ENCODE measurements around the gene RALGPS2. TPM values are rescaled to one million over a fixed set of nuclear protein-coding genes. Genes with fewer than 3 reads are reported as not detected.

RALGPS2 gene
- total RNA-seq, 1 donor from 2014 or later = 47.8 TPM

GRCh38 chr1:178684111-178684510 is 40.9 kb upstream of the RALGPS2 start:
- TF ChIP-seq, protein P1, sequence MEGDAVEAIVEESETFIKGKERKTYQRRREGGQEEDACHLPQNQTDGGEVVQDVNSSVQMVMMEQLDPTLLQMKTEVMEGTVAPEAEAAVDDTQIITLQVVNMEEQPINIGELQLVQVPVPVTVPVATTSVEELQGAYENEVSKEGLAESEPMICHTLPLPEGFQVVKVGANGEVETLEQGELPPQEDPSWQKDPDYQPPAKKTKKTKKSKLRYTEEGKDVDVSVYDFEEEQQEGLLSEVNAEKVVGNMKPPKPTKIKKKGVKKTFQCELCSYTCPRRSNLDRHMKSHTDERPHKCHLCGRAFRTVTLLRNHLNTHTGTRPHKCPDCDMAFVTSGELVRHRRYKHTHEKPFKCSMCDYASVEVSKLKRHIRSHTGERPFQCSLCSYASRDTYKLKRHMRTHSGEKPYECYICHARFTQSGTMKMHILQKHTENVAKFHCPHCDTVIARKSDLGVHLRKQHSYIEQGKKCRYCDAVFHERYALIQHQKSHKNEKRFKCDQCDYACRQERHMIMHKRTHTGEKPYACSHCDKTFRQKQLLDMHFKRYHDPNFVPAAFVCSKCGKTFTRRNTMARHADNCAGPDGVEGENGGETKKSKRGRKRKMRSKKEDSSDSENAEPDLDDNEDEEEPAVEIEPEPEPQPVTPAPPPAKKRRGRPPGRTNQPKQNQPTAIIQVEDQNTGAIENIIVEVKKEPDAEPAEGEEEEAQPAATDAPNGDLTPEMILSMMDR (conservative IDR thresholded peaks at IDR 0.05) = no peak
- Mint-ChIP-seq H3K27ac (no peak overlapping the region), H3K4me3 (no peak overlapping the region), H3K9me3 (no peaks in the 10 kb centered on the region), H3K4me1 (ENCODE audit: unreplicated experiment) (peaks cover 11% of the 10 kb centered on the region), H3K27me3 (no peaks in the 10 kb centered on the region), H3K36me3 (no peaks in the 10 kb centered on the region)
- no peak for DNase-seq (ENCODE audit: extremely low spot score, unreplicated experiment)

- DNase-seq (ENCODE audit: extremely low spot score, unreplicated experiment) = no peak
- Mint-ChIP-seq H3K9me3 (no peaks in the 10 kb centered on the region), H3K4me1 (ENCODE audit: unreplicated experiment) (peaks cover 11% of the 10 kb centered on the region), H3K36me3 (no peaks in the 10 kb centered on the region), H3K27me3 (no peaks in the 10 kb centered on the region), H3K4me3 (no peak overlapping the region), H3K27ac (peak overlapping the region; percentile 32)
- TF ChIP-seq, protein P1 (conservative IDR thresholded peaks at IDR 0.05) = no peak
These were observed 40.5 kb upstream of the RALGPS2 start for GRCh38 chr1:178684542-178685000.

- Mint-ChIP-seq H3K27me3 (no peaks in the 10 kb centered on the region), H3K4me1 (ENCODE audit: unreplicated experiment) (peaks cover 16% of the 10 kb centered on the region), H3K4me3 (no peak overlapping the region), H3K9me3 (no peaks in the 10 kb centered on the region), H3K36me3 (no peaks in the 10 kb centered on the region), H3K27ac (no peak overlapping the region)
- no peak for DNase-seq (ENCODE audit: extremely low spot score, unreplicated experiment)
- TF ChIP-seq, protein P1 (conservative IDR thresholded peaks at IDR 0.05) = no peak
These were observed 38.6 kb upstream of the RALGPS2 start for GRCh38 chr1:178686407-178686806.

DNA sequence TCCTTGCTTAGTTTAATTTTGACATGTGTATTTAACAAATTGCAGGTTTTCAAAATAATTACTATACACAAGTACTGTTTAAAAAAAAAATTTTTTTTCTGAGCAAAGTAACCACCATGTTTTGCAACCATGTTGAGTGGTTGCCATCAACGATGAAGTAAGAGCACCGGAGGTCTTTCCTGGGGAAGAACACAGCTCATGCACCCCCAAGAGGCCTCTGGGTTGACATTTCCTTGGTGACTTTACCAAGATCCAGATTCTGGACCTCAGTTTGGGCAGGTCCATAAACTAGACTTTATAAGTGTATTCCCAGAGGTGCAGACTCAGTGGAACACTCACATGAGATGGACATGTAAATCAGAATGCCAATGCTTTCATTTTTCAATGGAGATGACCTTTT is 36.8 kb upstream of the RALGPS2 start:
- no peaks in the 10 kb centered on the region for H3K27me3 Mint-ChIP-seq
- H3K4me1 Mint-ChIP-seq (ENCODE audit: unreplicated experiment) = peaks cover 16% of the 10 kb centered on the region
- no peak for DNase-seq (ENCODE audit: extremely low spot score, unreplicated experiment)
- TF ChIP-seq, protein P1 (conservative IDR thresholded peaks at IDR 0.05) = no peak
- H3K27ac Mint-ChIP-seq = no peak overlapping the region
- no peaks in the 10 kb centered on the region for H3K36me3 Mint-ChIP-seq
- H3K9me3 Mint-ChIP-seq = no peaks in the 10 kb centered on the region
- H3K4me3 Mint-ChIP-seq = no peak overlapping the region

DNA sequence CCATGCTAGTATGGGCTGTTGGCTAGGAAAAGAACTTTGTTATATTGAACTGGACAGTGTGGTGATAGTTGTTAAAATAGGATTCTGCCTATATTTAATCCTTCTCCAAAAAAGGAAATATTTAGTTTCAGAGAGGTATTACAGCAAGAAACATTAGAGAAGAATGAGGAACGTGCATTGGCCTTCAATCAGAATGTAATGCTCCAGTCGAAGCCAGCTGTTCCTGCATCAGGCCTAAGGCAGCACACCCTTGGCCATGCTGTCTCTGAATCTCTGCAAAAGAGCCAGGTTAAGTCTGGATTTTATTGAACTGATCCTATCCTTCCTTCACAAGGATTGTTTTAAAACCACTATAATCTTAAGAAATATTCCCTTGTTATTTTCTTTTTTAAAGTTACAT is 35.3 kb upstream of the RALGPS2 start:
- TF ChIP-seq, protein P1 (conservative IDR thresholded peaks at IDR 0.05) = no peak
- peaks cover 7% of the 10 kb centered on the region for H3K4me1 Mint-ChIP-seq (ENCODE audit: unreplicated experiment)
- DNase-seq (ENCODE audit: extremely low spot score, unreplicated experiment) = no peak
- no peak overlapping the region for H3K27ac Mint-ChIP-seq
- no peak overlapping the region for H3K4me3 Mint-ChIP-seq
- H3K36me3 Mint-ChIP-seq = no peaks in the 10 kb centered on the region
- H3K9me3 Mint-ChIP-seq = no peaks in the 10 kb centered on the region
- no peaks in the 10 kb centered on the region for H3K27me3 Mint-ChIP-seq

DNA sequence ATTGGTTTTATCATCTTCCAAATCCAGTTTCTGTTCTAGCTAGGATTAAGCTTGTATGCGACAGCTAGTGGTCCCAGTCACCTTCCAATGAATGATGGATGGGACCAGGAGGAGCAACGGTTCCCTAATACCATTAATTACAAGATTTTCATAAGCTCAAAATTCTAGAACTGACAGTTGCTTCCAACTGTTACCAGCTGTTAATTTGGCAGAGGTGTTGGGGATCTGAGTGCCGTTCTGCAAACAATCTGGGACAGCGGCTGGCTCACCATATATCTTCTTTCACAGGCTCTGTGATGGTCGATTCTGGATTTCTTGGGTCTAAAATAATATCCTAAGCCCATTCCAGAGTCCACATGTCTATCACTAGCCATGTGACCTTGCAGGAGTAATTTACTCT is 34.5 kb upstream of the RALGPS2 start:
- no peaks in the 10 kb centered on the region for H3K9me3 Mint-ChIP-seq
- no peak for DNase-seq (ENCODE audit: extremely low spot score, unreplicated experiment)
- H3K36me3 Mint-ChIP-seq = no peaks in the 10 kb centered on the region
- H3K27me3 Mint-ChIP-seq = no peaks in the 10 kb centered on the region
- no peak overlapping the region for H3K27ac Mint-ChIP-seq
- H3K4me1 Mint-ChIP-seq (ENCODE audit: unreplicated experiment) = peaks cover 4% of the 10 kb centered on the region
- TF ChIP-seq, protein P1 (conservative IDR thresholded peaks at IDR 0.05) = no peak
- H3K4me3 Mint-ChIP-seq = no peak overlapping the region

Measured in type B pancreatic cell (in vitro differentiated cells).